Cortex of kidney (tissue), 1 donor: ENCODE measurements around the gene CBLB.

ENCODE experiments used
- DNase-seq: peaks from one replicate; lab custom pipeline; 2025; lab: John Stamatoyannopoulos, UW

CBLB gene

DNA sequence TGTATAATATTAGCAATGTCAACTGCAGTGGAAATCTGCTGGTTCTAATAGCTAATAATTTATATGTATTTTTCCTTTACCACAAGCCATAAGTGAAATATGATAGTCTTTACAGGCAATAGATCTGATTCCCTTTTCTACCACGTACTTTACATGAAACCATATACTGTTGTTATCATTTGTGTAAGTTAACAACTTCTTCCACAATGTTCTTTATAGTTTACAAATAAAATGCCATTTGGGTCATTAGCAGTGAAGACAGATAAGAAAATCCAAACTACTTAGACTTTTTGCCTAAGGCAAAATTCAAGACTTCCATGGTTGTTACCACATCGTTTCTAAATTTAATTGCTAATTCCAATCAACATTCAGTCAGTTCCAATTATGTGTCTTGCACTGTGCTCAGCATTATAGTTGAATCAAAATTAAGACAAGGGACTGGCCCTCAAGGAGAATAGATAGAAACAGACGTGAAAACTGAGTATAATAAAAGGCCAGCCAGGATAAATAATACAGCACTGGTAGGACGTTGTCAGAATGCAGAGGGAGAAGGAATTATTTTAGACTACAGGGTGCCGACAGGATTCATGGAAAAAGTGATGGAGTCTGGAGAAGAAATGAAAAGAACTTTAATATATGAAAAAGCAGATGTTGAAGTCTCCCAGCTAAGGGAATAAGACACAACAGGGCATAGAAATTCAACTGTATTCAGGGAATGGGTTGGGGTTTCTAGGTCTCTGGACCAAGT lies 252.3 kb downstream of the CBLB start:
- no peak for DNase-seq

DNA sequence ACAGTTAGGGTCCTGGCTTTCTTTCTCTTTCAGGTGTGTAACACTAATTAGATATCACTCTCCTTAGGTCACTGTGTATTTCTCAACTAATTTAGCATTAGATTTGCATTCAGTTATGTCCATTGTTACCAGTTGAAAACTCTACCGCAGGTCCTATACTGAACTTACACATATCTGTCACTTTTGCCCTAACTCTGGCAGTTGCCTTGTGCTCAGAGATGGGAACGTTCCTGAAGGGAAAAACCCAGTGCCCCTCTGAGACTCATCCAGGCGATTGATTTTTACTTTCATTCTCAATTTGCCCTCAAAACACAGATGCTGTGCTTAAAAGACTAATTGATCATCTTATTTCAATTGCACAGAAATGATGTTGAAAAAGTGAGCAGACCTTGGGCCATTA lies 253.0 kb downstream of the CBLB start:
- no peak for DNase-seq

DNA sequence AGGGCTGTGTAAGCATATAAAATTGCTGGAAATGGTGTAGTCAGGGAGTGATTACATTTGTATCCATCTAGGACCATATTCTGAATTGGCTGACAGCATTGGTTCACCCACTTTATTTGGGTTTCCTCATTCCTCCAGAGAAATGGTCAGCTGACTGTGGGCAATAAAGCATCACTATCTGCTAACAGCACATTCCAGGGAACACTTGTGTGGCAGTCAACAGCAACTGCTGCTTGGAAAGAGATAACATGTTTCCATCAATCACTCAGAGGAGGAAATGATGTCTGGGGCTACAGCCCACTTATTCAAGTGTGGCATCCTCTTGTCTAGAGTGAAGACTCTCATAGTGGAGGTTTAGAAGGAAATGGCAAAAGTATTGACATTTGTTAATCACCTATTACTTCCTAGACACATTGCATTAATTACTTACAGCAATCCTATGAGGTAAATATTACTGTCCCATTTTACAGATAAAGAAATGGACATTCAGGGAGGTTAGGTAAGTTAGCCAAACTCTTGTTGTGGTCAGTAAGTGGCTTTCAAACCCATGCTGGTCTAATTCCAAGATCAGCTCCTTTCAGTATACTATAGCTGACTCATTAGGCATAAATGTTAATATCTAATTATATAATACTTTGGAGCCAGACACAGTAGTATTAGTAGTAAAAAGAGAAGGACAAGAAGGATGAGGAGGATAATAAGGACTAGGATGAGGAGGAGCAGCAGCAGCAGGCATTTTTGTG lies 254.4 kb downstream of the CBLB start:
- DNase-seq: no peak

DNA sequence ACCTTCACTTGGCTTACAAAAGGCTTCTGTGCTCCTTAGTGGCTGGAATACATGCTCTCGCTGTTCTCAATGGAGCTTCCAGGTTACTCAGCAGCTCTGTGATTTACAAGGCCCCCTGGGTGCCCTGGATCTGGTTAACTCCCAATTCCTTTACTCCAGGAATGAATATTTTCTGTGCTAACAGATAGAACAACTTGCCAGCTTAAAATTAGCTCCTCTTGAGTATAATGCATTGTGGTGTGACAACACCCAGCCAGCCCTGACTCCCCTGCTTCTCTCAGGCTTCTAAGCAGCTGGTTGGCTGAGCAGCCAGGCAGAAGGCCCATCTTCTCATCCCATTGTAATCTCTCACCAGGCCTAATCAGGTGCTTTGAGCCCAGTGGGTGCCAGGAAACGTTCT lies 255.7 kb downstream of the CBLB start:
- DNase-seq: no peak

DNA sequence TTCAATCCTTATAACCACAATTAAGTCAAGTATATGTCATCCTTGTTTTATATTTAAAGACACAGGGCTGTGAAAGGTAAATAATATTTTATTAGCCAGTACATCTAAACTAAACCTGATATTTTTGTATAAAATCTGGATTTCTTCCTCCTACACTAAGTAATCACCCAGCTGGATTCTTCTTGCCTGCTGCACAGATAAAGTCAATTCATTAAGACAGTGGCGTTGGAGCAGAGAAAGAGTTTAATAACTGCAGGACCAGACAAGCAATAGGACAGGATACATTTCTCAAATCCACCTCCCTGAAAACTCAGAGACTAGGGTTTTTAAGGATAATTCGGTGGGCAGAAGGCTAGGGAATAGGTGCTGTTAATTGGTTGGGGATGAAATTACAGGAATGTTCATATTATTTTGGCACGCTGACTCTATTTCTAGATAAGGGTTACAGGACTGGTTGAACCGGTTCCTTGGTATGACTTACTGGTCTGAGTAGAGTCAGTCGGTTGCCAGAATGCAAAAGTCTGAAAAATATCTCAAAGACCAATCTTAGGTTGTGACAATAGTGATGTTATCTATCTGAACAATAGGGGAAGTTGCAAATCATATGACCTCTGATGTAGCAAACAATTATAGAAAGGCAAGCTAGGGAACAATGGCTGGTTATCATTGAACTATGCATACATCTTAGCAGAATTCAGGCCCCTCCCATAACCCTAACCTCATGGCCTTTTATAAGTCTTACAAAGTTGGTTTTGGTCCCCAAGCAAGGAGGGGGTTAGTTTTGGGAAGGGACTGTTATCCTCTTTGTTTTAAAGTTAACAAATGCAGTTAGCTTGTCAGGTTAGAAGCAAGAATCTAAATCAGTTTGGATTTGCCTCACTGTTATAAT lies 257.3 kb downstream of the CBLB start:
- no peak for DNase-seq

DNA sequence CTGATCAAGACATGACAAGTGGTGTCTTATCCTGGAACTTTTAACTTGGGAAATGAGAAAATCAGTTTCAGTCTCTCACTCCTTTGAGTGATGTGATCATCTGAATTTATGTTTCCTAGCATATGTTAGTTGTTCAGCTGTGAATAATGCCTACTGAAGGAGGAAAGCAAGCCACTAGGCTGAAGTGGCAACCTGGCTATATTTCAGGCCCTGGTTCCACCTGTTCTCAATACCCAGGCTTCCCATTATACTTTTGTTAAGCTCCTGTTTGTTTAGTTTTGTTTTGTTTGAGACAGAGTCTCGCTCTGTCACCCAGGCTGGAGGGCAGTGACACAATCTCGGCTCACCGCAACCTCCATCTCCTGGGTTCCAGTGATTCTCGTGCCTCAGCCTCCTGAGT lies 258.3 kb downstream of the CBLB start:
- no peak for DNase-seq

DNA sequence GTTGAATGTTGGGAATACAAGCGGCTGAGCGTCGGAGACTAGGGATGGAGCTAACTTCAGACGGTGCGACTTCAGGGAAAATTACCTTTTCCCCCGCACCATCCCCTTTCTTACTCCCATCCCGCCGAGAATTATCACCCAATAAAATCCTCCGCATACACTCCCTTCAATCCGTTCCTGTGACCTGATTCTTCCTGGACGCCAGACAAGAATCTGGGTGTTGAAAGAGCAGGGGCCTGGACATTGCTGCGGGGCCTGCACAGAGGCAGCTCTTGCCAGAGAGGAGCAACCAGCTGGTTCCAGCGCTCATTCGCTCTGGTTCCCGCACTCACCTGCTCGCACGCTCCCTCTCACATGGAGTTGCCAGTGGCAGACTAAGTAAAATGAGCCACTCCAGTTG lies 260.2 kb downstream of the CBLB start:
- no peak for DNase-seq

DNA sequence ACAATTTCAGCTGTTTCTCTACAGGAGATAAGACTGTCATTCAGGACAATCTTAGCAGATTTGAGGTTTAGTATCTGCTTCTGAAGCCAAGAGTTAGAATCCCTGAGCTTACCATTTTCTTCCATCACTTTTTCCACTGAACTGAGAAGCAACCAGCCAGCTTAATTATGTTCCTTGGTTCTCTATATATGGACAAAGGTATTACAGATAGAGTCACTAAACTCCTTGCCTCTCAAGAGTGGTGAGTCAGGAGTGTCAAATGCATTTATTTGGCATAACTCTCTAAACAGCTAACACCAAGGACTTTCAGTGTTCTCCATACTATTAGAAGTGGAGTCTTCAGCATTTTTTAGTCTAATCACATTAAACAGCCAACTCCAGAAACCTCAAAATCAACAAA lies 262.8 kb downstream of the CBLB start:
- no peak for DNase-seq
